ENCODE measurements around the gene L1CAM.

Gene L1CAM

GRCh38 chrX:153903238-153903980, 17.4 kb upstream of the L1CAM start:
- FAIRE-seq, result no peak

GRCh38 chrX:153902385-153902784, 16.4 kb upstream of the L1CAM start:
- no peak for FAIRE-seq

GRCh38 chrX:153901753-153902140, 15.8 kb upstream of the L1CAM start:
- FAIRE-seq, result no peak

GRCh38 chrX:153900831-153901752, 15.1 kb upstream of the L1CAM start:
- no peak for FAIRE-seq

DNA sequence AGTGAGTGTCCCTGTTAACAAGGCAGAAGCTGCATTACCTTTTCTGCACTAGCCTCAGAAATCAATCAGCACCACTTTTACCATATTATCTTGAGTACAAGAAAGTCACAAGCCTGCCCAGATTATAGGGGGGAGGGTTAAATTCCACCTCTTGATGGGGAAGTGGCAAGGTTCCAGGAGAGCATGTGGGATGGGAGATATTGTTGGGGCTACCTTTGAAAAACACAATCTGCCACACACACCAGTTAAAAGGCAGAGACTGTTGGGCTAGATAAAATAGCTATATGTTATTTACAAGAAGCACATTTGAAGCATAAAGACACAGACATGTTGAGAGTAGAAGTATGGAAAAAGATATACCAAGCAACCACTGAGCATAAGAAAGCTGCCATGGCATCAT, 11.9 kb upstream of the L1CAM start:
- no peak for FAIRE-seq

DNA sequence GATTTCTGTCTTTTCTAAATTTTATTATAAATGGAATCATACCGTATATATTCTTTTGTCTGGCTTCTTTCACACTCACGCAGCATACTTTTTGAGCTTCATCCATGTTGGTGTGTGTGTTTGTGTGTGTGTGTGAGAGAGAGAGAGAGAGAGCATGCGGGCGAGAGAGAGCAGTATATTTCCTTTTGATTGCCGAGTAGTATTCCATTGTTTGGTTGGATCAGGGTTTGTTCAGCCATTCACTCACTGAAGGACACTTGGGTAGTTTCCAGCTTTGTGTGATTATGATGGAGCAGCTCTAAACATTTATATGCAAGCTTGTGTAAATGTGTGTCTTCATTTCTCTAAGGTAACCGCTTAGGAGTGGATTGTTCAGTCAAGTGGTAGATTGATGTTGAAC, 3.1 kb upstream of the L1CAM start:
- FAIRE-seq, result no peak

- FAIRE-seq, result no peak
Observed at GRCh38 chrX:153888344-153888743, 2.4 kb upstream of the L1CAM start.

DNA sequence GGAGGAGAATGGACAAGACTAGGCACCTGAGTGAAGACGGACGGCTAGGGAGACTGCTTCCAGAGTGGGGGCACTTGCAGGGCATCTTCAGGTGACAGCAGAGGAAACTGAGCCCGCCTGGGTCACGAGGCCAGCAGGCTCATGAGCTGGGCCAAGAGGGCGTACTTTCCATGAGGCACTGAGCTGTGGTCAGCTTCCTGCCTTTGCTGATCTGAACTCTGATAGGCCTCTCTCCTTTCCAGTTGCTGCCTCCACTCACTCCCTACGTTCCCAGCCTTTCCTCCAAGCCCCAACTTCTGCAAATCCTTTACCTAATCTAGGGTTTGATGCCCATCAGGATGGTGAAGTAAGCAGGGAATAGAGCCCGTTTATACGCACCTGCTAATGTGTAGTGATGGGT, 1.4 kb upstream of the L1CAM start:
- no peak for FAIRE-seq

GRCh38 chrX:153886915-153887314, 942 bp upstream of the L1CAM start:
- FAIRE-seq, result no peak

DNA sequence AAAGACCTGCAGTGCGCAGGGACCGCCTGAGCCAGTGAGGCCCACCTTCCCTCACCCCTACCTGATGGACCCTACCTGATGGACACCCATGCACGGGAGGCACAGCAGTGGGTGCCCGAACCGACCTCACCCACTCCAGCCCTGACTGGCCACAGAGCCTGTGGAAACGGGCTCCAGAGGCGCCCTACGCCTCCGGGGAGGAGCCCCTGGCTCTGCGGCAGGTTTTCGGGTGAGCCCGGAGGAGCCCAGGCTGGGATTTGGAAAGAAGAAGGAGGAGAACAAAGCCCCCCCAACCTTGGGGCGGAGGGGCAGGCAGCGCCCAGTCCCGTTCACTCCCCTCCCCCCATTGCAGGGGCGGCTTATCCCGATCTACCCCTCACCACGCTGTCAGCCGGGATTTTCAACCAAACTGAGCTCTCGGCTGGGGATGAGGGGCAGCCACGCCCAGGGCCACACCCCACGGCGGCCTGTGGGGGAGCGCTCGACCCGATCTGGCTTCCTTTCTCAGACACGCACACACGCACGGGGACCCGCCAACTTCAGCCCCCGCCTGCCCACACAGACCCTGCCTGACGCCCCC, 675 bp downstream of the L1CAM start:
- no peak for FAIRE-seq

DNA sequence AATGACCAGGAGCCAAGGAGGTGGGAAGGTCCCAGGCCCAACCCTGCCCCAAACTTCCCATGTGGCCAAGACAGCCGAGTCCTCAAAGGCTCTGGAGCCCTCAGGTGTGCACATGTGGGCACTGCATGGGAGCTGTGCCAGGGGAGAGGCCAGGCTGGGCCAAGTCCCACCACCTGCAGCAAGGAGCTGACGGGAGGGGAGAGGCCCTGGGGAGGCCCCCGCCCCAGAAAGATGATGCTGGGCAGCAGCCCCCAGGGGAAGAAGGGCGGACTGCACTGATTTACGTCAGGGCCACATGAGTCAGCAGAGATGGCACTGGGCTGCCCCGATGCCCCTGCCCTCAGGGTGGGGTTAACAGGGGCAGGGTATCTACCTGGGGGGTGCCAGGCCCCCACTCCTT, 1.4 kb downstream of the L1CAM start:
- no peak for FAIRE-seq

DNA sequence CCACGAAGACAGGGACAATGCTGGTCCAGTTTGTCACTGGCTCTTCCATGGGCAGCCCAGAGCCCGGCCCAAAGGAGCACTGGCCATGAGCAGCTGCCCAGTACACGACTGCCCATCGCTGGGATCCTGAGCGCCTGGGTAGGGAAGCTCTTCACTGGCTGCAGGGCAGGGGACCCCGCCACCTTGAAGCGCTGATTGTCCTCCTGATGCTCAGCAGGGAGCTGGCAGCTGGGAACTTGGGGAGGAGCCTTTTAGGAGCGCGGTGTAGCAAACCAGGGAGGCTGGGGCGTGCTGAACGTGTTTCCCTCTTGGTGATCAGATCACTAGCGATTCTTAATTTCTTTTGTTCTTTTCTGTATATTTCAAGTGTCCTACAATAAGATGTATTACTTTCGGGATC, 1.8 kb downstream of the L1CAM start:
- no peak for FAIRE-seq

DNA sequence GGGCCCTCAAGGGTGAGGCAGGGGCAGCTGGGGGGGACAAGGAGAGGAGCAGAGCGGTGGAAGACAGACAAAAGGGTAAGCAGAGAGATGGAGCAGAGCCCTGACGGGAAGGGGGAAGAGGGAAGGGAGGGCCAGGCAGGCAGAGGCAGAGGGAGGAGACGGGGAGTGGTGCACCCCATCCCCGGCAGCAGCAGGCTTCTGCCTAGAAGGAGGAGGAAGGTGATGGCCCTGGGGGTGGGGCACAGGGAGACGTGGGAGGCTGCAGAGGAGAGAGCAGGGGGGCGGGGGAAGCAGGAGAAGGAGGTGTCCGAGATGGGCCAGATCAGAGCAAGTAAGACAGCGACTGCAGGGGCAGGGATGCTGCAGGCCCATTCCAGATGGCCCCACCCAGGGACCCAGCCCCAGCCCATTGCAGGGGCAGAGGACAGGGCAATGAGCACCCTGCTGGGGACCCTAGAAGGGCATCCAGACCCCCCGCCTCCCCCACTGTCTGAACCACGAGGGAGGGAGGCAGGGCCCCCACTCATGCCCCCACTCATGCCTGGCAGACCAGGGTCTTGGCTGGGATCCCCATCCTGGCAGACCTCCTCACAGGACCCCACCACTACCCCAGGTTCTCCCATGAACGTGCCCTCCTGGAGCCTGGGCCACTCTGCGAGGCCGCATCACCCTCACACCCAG, 2.7 kb downstream of the L1CAM start:
- FAIRE-seq, result no peak

- no peak for FAIRE-seq
Observed at GRCh38 chrX:153882557-153882956, 3.4 kb downstream of the L1CAM start.

- FAIRE-seq, result no peak
Observed at GRCh38 chrX:153882086-153882498, 3.9 kb downstream of the L1CAM start.

- no peak for FAIRE-seq
Observed at GRCh38 chrX:153881281-153881680, 4.7 kb downstream of the L1CAM start.

GRCh38 chrX:153880440-153880815, 5.5 kb downstream of the L1CAM start:
- FAIRE-seq, result no peak

DNA sequence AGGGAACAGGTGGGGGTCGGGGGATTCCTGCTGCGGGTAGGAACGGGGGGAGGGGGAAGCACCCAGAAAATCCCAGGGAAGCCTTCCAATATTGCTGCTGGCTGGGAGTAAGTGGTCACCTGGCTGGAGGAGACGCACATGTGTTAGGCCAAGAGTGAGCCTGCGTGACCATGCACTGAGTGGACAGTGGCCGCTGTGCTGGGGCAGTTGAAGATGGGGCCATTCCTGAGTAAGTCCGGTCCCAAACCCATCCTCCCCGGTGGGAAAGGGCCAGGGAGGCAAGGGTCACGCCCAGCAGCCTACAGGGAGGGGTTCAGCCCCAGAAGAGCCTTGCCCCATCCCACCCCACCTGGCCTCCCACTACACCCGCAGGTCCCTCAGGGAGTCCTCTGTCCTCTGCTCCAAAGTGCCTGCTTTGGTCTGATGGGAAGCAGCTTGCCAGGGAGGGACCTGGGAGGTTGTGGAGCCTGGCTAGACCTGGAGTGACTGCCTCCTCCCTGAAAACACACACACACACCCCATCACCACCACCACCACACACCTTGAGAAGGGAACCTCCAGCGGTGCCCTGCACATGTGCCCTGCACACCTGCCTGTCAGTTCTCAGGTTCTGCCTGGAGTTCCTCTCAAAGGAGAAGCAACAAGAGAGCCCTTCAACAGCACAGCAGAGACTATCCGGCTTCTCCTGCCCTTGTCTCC, 6.1 kb downstream of the L1CAM start:
- no peak for FAIRE-seq

DNA sequence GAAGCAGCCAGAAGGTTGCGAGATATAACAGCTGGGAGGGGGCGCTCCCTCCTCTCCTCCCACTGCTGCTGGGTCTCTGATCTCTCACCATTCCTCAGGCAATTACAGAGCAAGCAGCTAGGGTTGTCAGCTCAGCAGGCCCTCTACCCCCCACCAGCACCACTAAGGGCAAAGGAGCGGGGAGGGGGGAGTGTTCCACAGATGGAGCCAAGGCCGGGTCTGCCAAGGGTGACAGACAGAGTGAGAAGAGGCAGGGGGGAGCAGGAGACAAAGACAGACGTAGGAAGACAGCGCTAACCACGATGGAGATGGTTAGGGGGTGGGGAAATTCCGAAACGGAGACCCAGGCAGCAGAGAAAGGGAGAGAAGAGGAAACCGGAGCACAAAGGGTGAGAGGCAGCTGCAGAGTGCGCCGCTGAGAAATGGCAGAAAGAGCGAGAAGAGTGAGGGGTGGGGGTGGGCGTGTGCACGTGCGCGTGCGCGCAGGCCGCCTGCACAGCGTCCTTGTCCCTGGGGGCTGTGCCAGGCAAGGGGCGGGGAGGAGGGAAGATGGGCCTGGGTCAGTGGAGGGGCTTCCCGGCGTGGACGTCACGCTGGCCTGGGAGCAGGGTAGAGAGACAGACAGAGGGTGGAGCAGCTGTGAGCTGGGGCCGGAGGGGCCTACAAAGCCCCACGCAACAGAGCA, 6.9 kb downstream of the L1CAM start:
- no peak for FAIRE-seq

DNA sequence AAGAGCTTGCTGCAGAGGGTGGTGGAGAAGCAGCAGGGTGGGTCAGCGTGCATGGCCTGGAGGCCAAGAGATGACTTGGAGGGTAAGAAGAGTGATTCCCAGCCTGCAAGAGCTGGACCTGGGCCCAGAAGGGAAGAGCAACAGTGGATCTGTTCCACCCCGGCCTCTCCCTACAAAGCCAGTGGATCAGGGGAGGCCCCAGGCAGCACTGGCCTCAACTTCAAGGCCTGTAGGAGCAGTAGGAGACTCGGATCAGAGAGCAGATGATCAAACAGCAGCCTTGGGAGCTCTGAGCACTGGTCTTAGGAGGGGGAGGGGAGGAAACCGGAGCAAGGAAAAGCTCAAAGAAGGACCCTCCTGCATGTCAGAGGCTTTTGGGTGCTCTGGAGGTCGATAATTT, 7.6 kb downstream of the L1CAM start:
- no peak for FAIRE-seq

- no peak for FAIRE-seq
Observed at GRCh38 chrX:153877571-153878261, 8.3 kb downstream of the L1CAM start.

All from TTC549 (cell line).